Stimulated activated naive CD8-positive, alpha-beta T cell treated with anti-CD3 and anti-CD28 coated beads, Interleukin-15, amount 100 ng/mL, for 72 hours (primary cell): ENCODE results near the gene MARVELD1.
A peak's percentile ranks its signal among the peaks of the same experiment; 100 is the strongest.

Source experiments
- ATAC-seq: fragments of 150-1000 bp; cut with Tn5 transposase; 2 replicates; pipeline ENCODE4 v1.10.0; 2021; ENCODE audit warnings: mild to moderate bottlenecking, moderate library complexity
- DNase-seq, 2 donors: peaks; one replicate each; pipeline ENCODE4 v3.0.0; 2021 to 2022
- H3K27ac Mint-ChIP-seq, 2 donors: one replicate each; pipeline ENCODE4 v1.8.0; 2022; ENCODE audit warnings: mild to moderate bottlenecking in 2 of 2, mixed read lengths in 2 of 2, moderate library complexity in 2 of 2
- H3K27me3 Mint-ChIP-seq: one replicate; pipeline ENCODE4 v1.8.0; 2022; ENCODE audit warnings: mixed read lengths
- H3K4me1 Mint-ChIP-seq: one replicate; pipeline ENCODE4 v1.8.0; 2022; ENCODE audit warnings: mild to moderate bottlenecking, mixed read lengths
- H3K4me3 Mint-ChIP-seq, 2 donors: one replicate each; pipeline ENCODE4 v1.8.0; 2022; ENCODE audit warnings: mild to moderate bottlenecking in 2 of 2, mixed read lengths in 2 of 2, moderate library complexity in 1 of 2
- H3K9me3 Mint-ChIP-seq, 2 donors: one replicate each; pipeline ENCODE4 v1.8.0; 2022; ENCODE audit warnings: mixed read lengths in 2 of 2

The MARVELD1 gene

DNA sequence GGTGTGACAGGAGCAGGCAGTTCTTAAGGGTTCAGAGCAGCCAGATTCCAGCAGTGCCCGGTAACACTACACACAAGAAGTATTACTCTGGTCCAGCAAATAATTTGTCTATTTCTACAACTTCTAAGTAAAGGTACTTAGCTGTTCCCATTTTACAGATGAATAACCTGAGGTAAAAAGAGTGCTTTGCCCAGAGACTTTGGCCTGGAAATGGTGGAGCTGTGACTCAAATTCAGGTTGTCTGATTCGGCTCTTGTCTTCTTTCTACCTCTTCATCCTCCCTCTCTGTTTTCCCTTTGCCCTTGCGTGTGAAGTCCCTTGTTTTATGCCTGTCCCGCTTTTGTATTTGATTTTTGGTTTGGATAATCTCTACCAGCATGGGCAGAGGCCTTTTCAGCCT is 41.2 kb downstream of the MARVELD1 start:
- Mint-ChIP-seq H3K4me3 (no peak overlapping the region), H3K4me1 (no peaks in the 10 kb centered on the region), H3K9me3 (no peaks in the 10 kb centered on the region), H3K27me3 (no peaks in the 10 kb centered on the region), H3K27ac (peak overlapping the region in 1 of 2 donors; percentile 61)
- ATAC-seq (no peak), DNase-seq (no peak)

- H3K4me1 Mint-ChIP-seq: no peaks in the 10 kb centered on the region
- no peak for ATAC-seq
These were observed 42.2 kb downstream of the MARVELD1 start for GRCh38 chr10:97755718-97756117.

GRCh38 chr10:97757471-97757870 is 43.9 kb downstream of the MARVELD1 start:
- no peak for DNase-seq
- H3K4me3 Mint-ChIP-seq: no peak overlapping the region
- no peaks in the 10 kb centered on the region for H3K4me1 Mint-ChIP-seq
- H3K27ac Mint-ChIP-seq: no peak overlapping the region
- H3K27me3 Mint-ChIP-seq: no peaks in the 10 kb centered on the region
- no peaks in the 10 kb centered on the region for H3K9me3 Mint-ChIP-seq
- ATAC-seq: no peak

More at GRCh38 chr10:97755718-97756117, 42.2 kb downstream of the MARVELD1 start:
- Mint-ChIP-seq H3K9me3 (no peaks in the 10 kb centered on the region), H3K27me3 (no peaks in the 10 kb centered on the region), H3K4me3 (no peak overlapping the region), H3K27ac (peak overlapping the region in 1 of 2 donors; percentile 12)
- no peak for DNase-seq

DNA sequence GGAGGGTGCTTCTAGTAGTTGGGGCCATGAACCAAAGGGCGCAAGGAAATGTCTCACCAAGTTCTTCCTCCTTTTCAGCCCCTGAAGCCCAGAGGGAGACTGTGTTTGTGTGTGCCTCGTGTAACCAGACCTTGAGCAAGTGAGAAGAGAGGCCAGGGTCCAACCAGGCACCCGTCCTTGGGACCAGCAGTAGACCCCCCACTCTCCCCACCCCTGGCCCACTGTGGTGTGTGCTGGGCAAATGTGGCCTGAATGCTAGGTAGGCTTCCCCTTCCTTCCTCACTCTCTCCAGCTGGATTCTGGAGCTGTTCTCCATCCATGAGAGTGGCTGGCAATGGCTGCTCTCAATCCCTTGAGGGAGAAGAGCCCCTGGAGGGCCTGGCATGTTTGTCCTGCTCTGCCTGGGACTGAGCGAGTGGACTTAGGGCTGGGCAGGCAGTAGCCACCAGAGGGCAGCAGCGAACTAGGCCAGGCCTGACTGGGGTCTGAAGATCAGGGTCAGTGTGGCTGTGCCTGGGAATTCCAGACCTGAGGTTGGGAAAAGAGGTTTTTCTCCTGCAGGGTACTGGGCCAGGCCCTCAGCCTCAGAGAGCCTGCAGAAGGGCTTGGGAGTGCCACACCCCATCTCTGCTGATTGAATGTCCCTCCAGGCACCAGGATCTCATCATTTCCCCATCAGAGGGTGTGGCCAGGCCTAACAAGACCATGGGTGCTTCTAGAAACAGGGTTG is 45.8 kb downstream of the MARVELD1 start:
- Mint-ChIP-seq H3K27me3 (no peaks in the 10 kb centered on the region), H3K4me1 (peaks cover 2% of the 10 kb centered on the region), H3K4me3 (no peak overlapping the region), H3K9me3 (no peaks in the 10 kb centered on the region), H3K27ac (no peak overlapping the region)
- peak; percentile 42 to 45 for DNase-seq
- ATAC-seq: peak; percentile 72

DNA sequence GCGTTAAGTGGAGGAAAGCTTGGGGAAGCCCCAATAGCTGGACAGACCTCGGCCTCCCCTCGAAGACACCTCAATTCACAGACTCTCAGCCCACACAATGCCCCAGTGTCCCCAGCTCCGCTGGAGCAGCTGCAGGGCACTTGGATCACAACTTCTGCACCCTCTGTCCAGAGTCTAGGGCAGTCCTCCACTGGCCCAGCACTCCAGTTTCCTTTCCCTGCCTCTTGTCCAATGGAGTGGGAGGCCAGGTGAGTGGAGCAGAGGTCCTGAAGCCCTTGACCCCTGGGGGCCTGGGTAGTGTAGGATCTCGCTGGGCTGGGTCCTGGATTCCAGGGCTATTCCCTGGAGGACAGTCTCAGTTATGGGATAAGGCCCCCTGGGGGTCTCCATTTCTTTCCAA is 46.4 kb downstream of the MARVELD1 start:
- no peak overlapping the region for H3K4me3 Mint-ChIP-seq
- DNase-seq: no peak
- H3K27ac Mint-ChIP-seq: peak overlapping the region in 1 of 2 donors; percentile 57
- no peaks in the 10 kb centered on the region for H3K9me3 Mint-ChIP-seq
- H3K4me1 Mint-ChIP-seq: peaks cover 7% of the 10 kb centered on the region
- H3K27me3 Mint-ChIP-seq: no peaks in the 10 kb centered on the region
- ATAC-seq: no peak

DNA sequence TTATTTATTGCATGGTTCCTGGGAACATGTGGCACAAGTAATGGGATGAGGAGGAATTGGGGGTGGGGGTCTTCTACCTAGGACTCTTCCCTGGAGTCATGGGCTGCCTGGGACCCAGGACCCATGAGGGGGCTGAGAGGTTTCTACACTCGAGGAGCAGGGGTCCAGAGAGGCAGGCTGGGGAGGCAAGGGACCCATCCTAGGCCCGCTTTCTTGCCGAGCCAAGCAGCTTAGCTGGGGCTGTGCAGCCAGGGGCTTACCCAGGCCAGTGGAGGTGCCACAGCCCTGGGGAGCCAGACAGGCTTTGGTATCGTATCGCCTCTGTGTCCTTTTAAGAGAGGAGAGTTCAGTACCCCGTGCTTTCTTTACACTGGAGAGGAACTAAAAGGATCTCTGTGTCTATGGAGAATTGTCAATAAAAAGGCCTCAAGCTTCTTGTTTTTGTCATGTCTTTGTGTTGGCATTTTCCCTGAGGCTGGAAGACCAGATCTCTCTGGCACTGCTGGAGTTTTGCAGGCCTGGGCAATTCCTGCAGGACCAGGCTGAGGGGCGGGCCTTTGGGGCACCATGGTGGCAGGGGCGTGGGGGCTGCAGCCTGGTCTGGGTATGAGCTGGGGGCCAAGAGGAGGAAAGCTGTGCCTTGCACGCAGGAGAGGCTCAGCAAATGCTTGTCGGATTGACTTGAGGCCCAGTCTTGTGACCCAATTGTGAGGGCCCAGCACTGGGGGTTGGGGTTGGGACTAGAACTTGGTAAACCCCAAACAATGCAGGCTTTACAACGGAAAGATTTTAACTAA is 47.1 kb downstream of the MARVELD1 start:
- peak overlapping the region in 1 of 2 donors; percentile 57 for H3K27ac Mint-ChIP-seq
- no peak for DNase-seq
- peaks cover 7% of the 10 kb centered on the region for H3K4me1 Mint-ChIP-seq
- no peak overlapping the region for H3K4me3 Mint-ChIP-seq
- H3K27me3 Mint-ChIP-seq: no peaks in the 10 kb centered on the region
- no peak for ATAC-seq
- H3K9me3 Mint-ChIP-seq: no peaks in the 10 kb centered on the region

- Mint-ChIP-seq H3K27ac (peak overlapping the region in 1 of 2 donors; percentile 68), H3K4me3 (no peak overlapping the region), H3K4me1 (peaks cover 7% of the 10 kb centered on the region), H3K27me3 (no peaks in the 10 kb centered on the region), H3K9me3 (no peaks in the 10 kb centered on the region)
- DNase-seq: no peak
- ATAC-seq: no peak
These were observed 47.9 kb downstream of the MARVELD1 start for GRCh38 chr10:97761331-97761865.

- no peak overlapping the region for H3K27ac Mint-ChIP-seq
These were observed 48.5 kb downstream of the MARVELD1 start for GRCh38 chr10:97762056-97762455.

DNA sequence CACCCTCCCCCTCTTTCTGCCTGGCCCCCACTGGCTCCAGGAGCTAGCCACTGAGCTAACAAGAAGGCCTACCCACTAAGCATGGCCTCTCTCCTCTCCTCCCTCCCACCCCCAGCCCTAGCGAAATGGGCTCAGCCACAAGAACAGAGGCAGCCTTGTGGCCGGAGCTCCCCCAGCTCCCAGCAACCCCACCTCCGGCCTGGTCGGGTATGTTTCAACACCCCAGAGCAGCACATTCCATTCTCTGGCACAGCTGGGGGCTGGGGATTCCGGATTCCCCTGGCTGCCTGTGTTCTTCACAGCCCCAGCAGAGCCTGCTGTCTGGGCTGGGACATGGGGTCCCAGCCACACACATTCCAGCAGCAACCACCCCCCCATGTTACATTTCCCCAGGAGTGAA is 49.3 kb downstream of the MARVELD1 start:
- Mint-ChIP-seq H3K4me1 (peaks cover 7% of the 10 kb centered on the region), H3K27me3 (no peaks in the 10 kb centered on the region)

More at GRCh38 chr10:97762056-97762455, 48.5 kb downstream of the MARVELD1 start:
- Mint-ChIP-seq H3K9me3 (no peaks in the 10 kb centered on the region), H3K4me3 (no peak overlapping the region), H3K27me3 (no peaks in the 10 kb centered on the region), H3K4me1 (peaks cover 7% of the 10 kb centered on the region)
- no peak for ATAC-seq
- no peak for DNase-seq

DNA sequence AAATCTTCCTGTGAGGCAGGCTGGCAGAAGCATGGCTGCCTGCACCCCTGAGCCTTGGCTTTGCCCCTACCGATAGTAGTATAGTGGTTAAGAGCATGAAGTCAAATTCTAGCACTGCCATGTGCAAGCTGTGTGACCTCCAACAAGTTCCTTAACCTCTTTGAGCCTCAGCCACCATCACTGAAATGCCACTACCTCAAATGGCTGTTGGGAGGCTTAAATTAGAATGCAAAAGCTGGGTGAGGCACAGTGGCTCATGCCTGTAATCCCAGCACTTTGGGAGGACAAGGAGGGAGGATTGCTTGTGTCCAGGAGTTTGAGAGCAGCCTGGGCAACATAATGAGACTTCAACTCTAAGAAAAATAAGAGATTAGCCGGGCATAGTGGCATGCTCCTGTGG is 49.9 kb downstream of the MARVELD1 start:
- no peak overlapping the region for H3K4me3 Mint-ChIP-seq
- H3K4me1 Mint-ChIP-seq: peaks cover 7% of the 10 kb centered on the region
- ATAC-seq: no peak
- H3K27me3 Mint-ChIP-seq: no peaks in the 10 kb centered on the region
- no peak for DNase-seq
- no peaks in the 10 kb centered on the region for H3K9me3 Mint-ChIP-seq
- H3K27ac Mint-ChIP-seq: no peak overlapping the region

More for the DNA sequence above, 49.3 kb downstream of the MARVELD1 start:
- Mint-ChIP-seq H3K9me3 (no peaks in the 10 kb centered on the region), H3K4me3 (no peak overlapping the region), H3K27ac (no peak overlapping the region)
- DNase-seq (no peak), ATAC-seq (no peak)

DNA sequence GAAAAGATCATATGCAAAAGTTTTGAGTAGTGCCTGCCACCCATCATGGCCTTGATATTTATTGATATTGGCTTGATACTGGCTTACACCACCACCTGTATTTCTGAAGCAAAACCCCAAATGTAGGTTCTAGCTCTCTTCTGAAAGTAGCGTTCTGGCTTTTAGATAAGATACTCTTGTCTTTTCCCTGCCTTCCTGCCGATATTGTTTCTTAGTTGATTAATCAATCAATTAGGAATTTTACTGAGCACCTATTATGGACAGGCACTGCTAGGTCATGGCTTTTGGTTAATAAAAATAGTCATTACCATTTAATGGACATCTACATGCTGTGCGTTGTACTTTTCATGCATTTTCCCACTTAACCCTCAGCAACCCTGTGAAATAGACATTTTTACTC is 50.4 kb downstream of the MARVELD1 start:
- DNase-seq: no peak
- no peak for ATAC-seq
- no peaks in the 10 kb centered on the region for H3K9me3 Mint-ChIP-seq
- no peaks in the 10 kb centered on the region for H3K27me3 Mint-ChIP-seq
- peaks cover 7% of the 10 kb centered on the region for H3K4me1 Mint-ChIP-seq
- H3K4me3 Mint-ChIP-seq: no peak overlapping the region
- H3K27ac Mint-ChIP-seq: no peak overlapping the region

DNA sequence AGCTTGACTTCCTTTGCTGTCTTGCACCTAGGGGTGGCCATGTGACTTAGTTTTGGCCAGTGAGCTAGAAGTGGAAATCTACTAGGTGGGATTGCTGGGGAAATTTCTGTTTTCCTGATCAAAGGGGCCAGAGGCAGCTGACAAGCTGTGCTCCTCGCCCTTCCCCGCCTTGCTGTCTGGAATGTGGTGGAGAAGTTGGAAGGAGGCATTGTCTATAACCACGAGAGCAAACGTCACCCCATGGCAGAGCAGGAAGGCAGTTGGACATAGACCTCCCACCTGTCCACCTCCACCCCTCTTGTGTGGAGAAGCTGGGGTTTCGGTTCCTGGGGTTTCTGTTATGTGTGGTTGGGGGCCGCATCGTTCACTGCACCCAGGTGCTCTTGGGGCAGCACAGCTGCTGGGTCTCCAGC is 51.0 kb downstream of the MARVELD1 start:
- ATAC-seq (no peak), DNase-seq (no peak)
- Mint-ChIP-seq H3K4me1 (peaks cover 7% of the 10 kb centered on the region), H3K4me3 (no peak overlapping the region), H3K27ac (peak overlapping the region in 1 of 2 donors; percentile 29), H3K9me3 (no peaks in the 10 kb centered on the region), H3K27me3 (no peaks in the 10 kb centered on the region)

DNA sequence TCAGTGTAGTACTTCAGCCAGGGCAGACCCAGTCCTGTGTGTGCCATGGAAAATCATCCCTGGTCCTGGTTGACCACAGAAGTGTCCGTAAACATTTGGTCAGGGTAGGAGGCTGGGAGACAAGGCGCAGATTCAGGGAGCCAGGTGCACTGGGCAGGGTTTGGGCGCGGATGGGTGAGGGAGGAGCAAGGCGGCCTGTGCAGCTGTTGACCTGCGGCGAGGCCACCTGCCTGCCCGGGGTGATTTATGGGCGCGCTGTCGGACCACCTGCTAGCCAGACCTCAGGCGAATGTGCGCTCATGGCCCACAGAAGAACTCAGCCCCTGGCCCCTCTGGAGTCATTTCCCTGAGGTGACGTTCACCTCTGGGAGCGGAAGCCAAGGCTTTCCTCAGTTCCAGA is 51.7 kb downstream of the MARVELD1 start:
- H3K4me3 Mint-ChIP-seq: no peak overlapping the region
- no peak for DNase-seq
- peaks cover 4% of the 10 kb centered on the region for H3K27me3 Mint-ChIP-seq
- H3K4me1 Mint-ChIP-seq: peaks cover 10% of the 10 kb centered on the region
- H3K27ac Mint-ChIP-seq: no peak overlapping the region
- no peaks in the 10 kb centered on the region for H3K9me3 Mint-ChIP-seq
- ATAC-seq: no peak

DNA sequence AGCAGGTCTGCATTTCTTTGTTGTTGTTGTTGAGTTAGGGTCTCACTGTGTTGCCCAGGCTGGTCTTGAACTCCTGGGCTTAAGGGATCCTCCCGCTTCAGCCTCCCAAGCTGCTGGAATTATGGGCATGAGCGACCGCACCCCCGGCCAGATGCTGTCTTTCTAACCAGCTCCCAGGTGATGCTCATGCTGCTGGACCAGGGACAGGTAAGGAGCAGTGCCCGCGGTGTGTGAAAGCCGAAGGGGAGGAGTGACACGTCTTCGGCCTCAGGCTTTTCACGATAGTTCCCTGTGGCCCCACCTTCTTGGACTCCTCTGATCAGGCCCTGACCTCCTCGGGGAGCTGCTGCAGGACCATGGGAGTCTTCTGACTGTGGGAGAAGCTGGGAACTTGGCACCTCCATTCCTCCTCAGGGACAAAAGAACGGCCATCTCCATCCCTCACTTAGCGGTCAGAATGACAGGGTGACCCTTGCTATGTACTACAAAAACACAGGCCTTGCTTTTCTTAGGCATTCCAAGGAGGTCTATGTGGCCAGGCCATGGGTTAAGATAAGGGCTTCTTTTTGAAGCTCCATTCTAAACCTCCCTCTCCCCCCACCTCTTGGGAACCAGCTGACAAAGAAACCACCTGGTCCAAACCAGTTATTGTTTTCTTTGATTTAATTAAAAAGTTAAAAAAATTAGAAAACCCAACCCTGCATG is 52.7 kb downstream of the MARVELD1 start:
- H3K27ac Mint-ChIP-seq: no peak overlapping the region
- DNase-seq: no peak
- H3K9me3 Mint-ChIP-seq: no peaks in the 10 kb centered on the region
- no peak overlapping the region for H3K4me3 Mint-ChIP-seq
- H3K4me1 Mint-ChIP-seq: peaks cover 21% of the 10 kb centered on the region
- H3K27me3 Mint-ChIP-seq: peaks cover 15% of the 10 kb centered on the region
- ATAC-seq: no peak

- Mint-ChIP-seq H3K4me3 (no peak overlapping the region), H3K27me3 (peaks cover 25% of the 10 kb centered on the region), H3K4me1 (peaks cover 28% of the 10 kb centered on the region), H3K27ac (no peak overlapping the region), H3K9me3 (no peaks in the 10 kb centered on the region)
- no peak for ATAC-seq
- DNase-seq: no peak
These were observed 53.7 kb downstream of the MARVELD1 start for GRCh38 chr10:97766996-97767924.
